ENCODE data around the gene MAP4K5.

Gene MAP4K5

GRCh38 chr14:50398189-50398580, 134.2 kb downstream of the MAP4K5 start:
- peak in 1 of 3 experiments; percentile 19 for DNase-seq

GRCh38 chr14:50397390-50398188, 134.8 kb downstream of the MAP4K5 start:
- peak in 1 of 3 experiments; percentile 35 for DNase-seq

GRCh38 chr14:50396631-50397389, 135.6 kb downstream of the MAP4K5 start, which contains the start of gene CDKL1:
Gene CDKL1, minus strand, starts transcription at chr14:50396881. Its CDS starts 1,013 bp downstream, at chr14:50395868.
- peak; percentile 42 to 84 (median 83) for DNase-seq

- DNase-seq, result no peak
Measured at GRCh38 chr14:50395448-50395847, 136.9 kb downstream of the MAP4K5 start.

GRCh38 chr14:50394713-50395112, 137.7 kb downstream of the MAP4K5 start:
- DNase-seq, result no peak

GRCh38 chr14:50389668-50390441, 142.5 kb downstream of the MAP4K5 start:
- no peak for DNase-seq

- DNase-seq, result no peak
Measured at GRCh38 chr14:50388256-50388931, 144.0 kb downstream of the MAP4K5 start.

- no peak for DNase-seq
Measured at GRCh38 chr14:50387548-50387947, 144.8 kb downstream of the MAP4K5 start.

- peak in 1 of 3 experiments; percentile 18 for DNase-seq
Measured at GRCh38 chr14:50383618-50384225, 148.6 kb downstream of the MAP4K5 start.

GRCh38 chr14:50381823-50382287, 150.5 kb downstream of the MAP4K5 start:
- no peak for DNase-seq

GRCh38 chr14:50381008-50381407, 151.4 kb downstream of the MAP4K5 start:
- no peak for DNase-seq

GRCh38 chr14:50380455-50380854, 151.9 kb downstream of the MAP4K5 start:
- DNase-seq, result no peak

GRCh38 chr14:50379563-50379962, 152.8 kb downstream of the MAP4K5 start:
- DNase-seq, result no peak

- no peak for DNase-seq
Measured at GRCh38 chr14:50377550-50378085, 154.8 kb downstream of the MAP4K5 start.

GRCh38 chr14:50375760-50376159, 156.6 kb downstream of the MAP4K5 start:
- no peak for DNase-seq

- no peak for DNase-seq
Measured at GRCh38 chr14:50373959-50374358, 158.4 kb downstream of the MAP4K5 start.

- no peak for DNase-seq
Measured at GRCh38 chr14:50371546-50371945, 160.8 kb downstream of the MAP4K5 start.
